GM23338 (cell line): ENCODE measurements around the gene MYO18B. TPM values are rescaled to one million over a fixed set of nuclear protein-coding genes. Genes with fewer than 3 reads are reported as not detected.

ENCODE experiments used
- ATAC-seq: fragments of 200-7000 bp; cut with Tn5 transposase; 3 replicates; pipeline ENCODE4 v1.9.1; 2020
- DNase-seq: peaks from one replicate; pipeline ENCODE4 v3.0.0-alpha.2; 2015; ENCODE audit warnings: low spot score
- H2AFZ ChIP-seq: fragments of 200-600 bp; sonication (generic); 2 replicates; pipeline ENCODE4 v1.8.0; 2016; ENCODE audit warnings: antibody characterized with exemption, mild to moderate bottlenecking, moderate library complexity
- H3F3A ChIP-seq: fragments of 200-600 bp; sonication (generic); replicated peaks from 2 replicates; pipeline ENCODE4 v1.8.0; 2017; ENCODE audit warnings: antibody characterized with exemption, mixed run types, low read depth
- H3K27ac ChIP-seq: fragments of 200-600 bp; sonication (generic); 2 replicates; pipeline ENCODE4 v1.6.1; 2016; ENCODE audit warnings: low read depth
- H3K27me3 ChIP-seq: fragments of 200-600 bp; sonication (generic); 2 replicates; pipeline ENCODE4 v1.8.0; 2016; ENCODE audit warnings: mild to moderate bottlenecking, mixed run types, moderate library complexity; ENCODE audit not compliant: insufficient read depth
- H3K36me3 ChIP-seq: fragments of 200-600 bp; sonication (generic); 2 replicates; pipeline ENCODE4 v1.8.0; 2016; ENCODE audit warnings: mild to moderate bottlenecking; ENCODE audit not compliant: insufficient read depth
- H3K4me1 ChIP-seq: fragments of 200-600 bp; sonication (generic); 2 replicates; pipeline ENCODE4 v1.8.0; 2016; ENCODE audit warnings: mild to moderate bottlenecking, moderate library complexity; ENCODE audit not compliant: insufficient read depth
- H3K4me2 ChIP-seq: fragments of 200-600 bp; sonication (generic); 2 replicates; pipeline ENCODE4 v1.7.1; 2017; ENCODE audit warnings: mixed run types
- H3K4me3 ChIP-seq: fragments of 200-600 bp; sonication (generic); 2 replicates; pipeline ENCODE4 v1.6.1; 2016; ENCODE audit warnings: mixed run types
- H3K79me2 ChIP-seq: fragments of 200-600 bp; sonication (generic); replicated peaks from 2 replicates; pipeline ENCODE4 v1.8.0; 2017; ENCODE audit warnings: mild to moderate bottlenecking; ENCODE audit not compliant: insufficient read depth
- H3K9me2 ChIP-seq: fragments of 200-600 bp; sonication (generic); 2 replicates; pipeline ENCODE4 v1.8.0; 2017; ENCODE audit not compliant: insufficient read depth
- H4K20me1 ChIP-seq: fragments of 200-600 bp; sonication (generic); replicated peaks from 2 replicates; pipeline ENCODE4 v1.8.0; 2017; ENCODE audit warnings: mild to moderate bottlenecking; ENCODE audit not compliant: insufficient read depth
- H3K27ac Mint-ChIP-seq: 2 replicates; pipeline ENCODE4 v1.8.0; 2020; ENCODE audit warnings: inconsistent platforms, mild to moderate bottlenecking, moderate library complexity, mixed read lengths
- H3K27me3 Mint-ChIP-seq: 3 replicates; pipeline ENCODE4 v1.8.0; 2022; ENCODE audit warnings: low read depth, mild to moderate bottlenecking, moderate library complexity, mixed read lengths, inconsistent platforms; ENCODE audit not compliant: insufficient read depth, poor library complexity
- H3K36me3 Mint-ChIP-seq: 3 replicates; pipeline ENCODE4 v1.8.0; 2021; ENCODE audit warnings: low read depth, mild to moderate bottlenecking, inconsistent platforms, moderate library complexity, mixed read lengths
- H3K4me1 Mint-ChIP-seq: 3 replicates; pipeline ENCODE4 v1.8.0; 2020; ENCODE audit warnings: mild to moderate bottlenecking, inconsistent platforms, mixed read lengths
- H3K4me3 Mint-ChIP-seq: 3 replicates; pipeline ENCODE4 v1.8.0; 2021; ENCODE audit warnings: moderate library complexity, mild to moderate bottlenecking, inconsistent platforms, mixed read lengths
- H3K9me3 Mint-ChIP-seq: 3 replicates; pipeline ENCODE4 v1.8.0; 2020; ENCODE audit warnings: moderate library complexity, mild to moderate bottlenecking, inconsistent platforms, mixed read lengths
- CREB1 ChIP-seq: fragments of 250-450 bp; sonication (Bioruptor Pico); IDR thresholded peaks from 2 replicates; pipeline ENCODE4 v1.5.0; 2020; ENCODE audit warnings: low read depth, mild to moderate bottlenecking, moderate library complexity
- CTCF ChIP-seq, 2 experiments: fragments of 200-600 bp in 1 of 2; sonication (generic) in 1 of 2; conservative IDR thresholded peaks; 2 replicates each; pipeline versions ENCODE4 v1.5.1 to v1.6.1; 2016 to 2017; ENCODE audit warnings: antibody characterized with exemption in 2 of 2, low read depth in 2 of 2, mild to moderate bottlenecking in 2 of 2, moderate library complexity in 1 of 2
- ETS1 ChIP-seq: IDR thresholded peaks from 2 replicates; pipeline ENCODE4 v1.6.1; 2016; ENCODE audit warnings: antibody characterized with exemption
- EZH2 ChIP-seq: fragments of 200-600 bp; sonication (generic); IDR thresholded peaks from one replicate; pipeline ENCODE4 v1.8.0; 2017; ENCODE audit warnings: antibody characterized with exemption, mild to moderate bottlenecking, low read depth; ENCODE audit not compliant: unreplicated experiment
- JUNB ChIP-seq: IDR thresholded peaks from one replicate; pipeline ENCODE4 v1.6.1; 2016; ENCODE audit warnings: antibody characterized with exemption; ENCODE audit not compliant: unreplicated experiment
- ZNF114 ChIP-seq: fragments of 250-450 bp; sonication (Bioruptor Pico); IDR thresholded peaks from 2 replicates; pipeline ENCODE4 v1.5.0; 2020; ENCODE audit warnings: mild to moderate bottlenecking, moderate library complexity
- ZNF331 ChIP-seq: fragments of 250-450 bp; sonication (Bioruptor Pico); IDR thresholded peaks from 2 replicates; pipeline ENCODE4 v1.5.0; 2020; ENCODE audit warnings: low read depth, mild to moderate bottlenecking, moderate library complexity
- polyA plus RNA-seq: library from polyadenylated mRNA; unstranded; fragments of >200 nt; fragmentation: Nextera tagmentation; extraction: Ambion mirVana; gene quantifications from 2 replicates; pipeline ENCODE4 v1.2.1, GENCODE V29; 2016
- total RNA-seq: library from RNA; depleted of rRNA; stranded (reverse); fragments of >200 nt; shearing (Covaris generic); gene quantifications from 2 replicates; pipeline ENCODE4 v1.2.3, GENCODE V29; 2014

The MYO18B gene
- total and polyA plus RNA-seq, 2 experiments from 2014 or later = 0.36 to 0.45 TPM

GRCh38 chr22:25748704-25749103 lies 6.7 kb downstream of the MYO18B start:
- H3K27me3 ChIP-seq = no peaks in the 10 kb centered on the region
- H3K27me3 Mint-ChIP-seq = peaks cover 13% of the 10 kb centered on the region
- H3K27ac ChIP-seq = no peak overlapping the region
- no peaks in the 10 kb centered on the region for H3F3A ChIP-seq
- H3K4me2 ChIP-seq = no peak overlapping the region
- no peaks in the 10 kb centered on the region for H3K36me3 Mint-ChIP-seq
- H4K20me1 ChIP-seq = no peaks in the 10 kb centered on the region; the same call in 1 of the 2 replicates
- TF ChIP-seq CTCF (conservative IDR thresholded peaks at IDR 0.05; ENCODE audit: low read depth in 2 of 2) = no peak
- no peak for TF ChIP-seq EZH2
- no peaks in the 10 kb centered on the region for H3K79me2 ChIP-seq
- H3K4me3 Mint-ChIP-seq = no peak overlapping the region
- DNase-seq (no peak), ATAC-seq (no peak)
- no peaks in the 10 kb centered on the region for H3K9me2 ChIP-seq
- H2AFZ ChIP-seq = no peak overlapping the region
- no peak overlapping the region for H3K4me3 ChIP-seq
- no peaks in the 10 kb centered on the region for H3K4me1 Mint-ChIP-seq
- H3K9me3 Mint-ChIP-seq = no peaks in the 10 kb centered on the region; the same call in 2 of the 3 replicates
- H3K4me1 ChIP-seq = no peaks in the 10 kb centered on the region
- no peaks in the 10 kb centered on the region for H3K36me3 ChIP-seq
- no peak overlapping the region for H3K27ac Mint-ChIP-seq

GRCh38 chr22:25749420-25750169 lies 7.6 kb downstream of the MYO18B start:
- Histone ChIP-seq H3K4me3 (no peak overlapping the region), H3K4me2 (no peak overlapping the region), H3K27ac (no peak overlapping the region), H3K79me2 (no peaks in the 10 kb centered on the region), H4K20me1 (no peaks in the 10 kb centered on the region; the same call in 1 of the 2 replicates), H3K36me3 (no peaks in the 10 kb centered on the region), H3K4me1 (no peaks in the 10 kb centered on the region), H3K27me3 (no peaks in the 10 kb centered on the region), H2AFZ (no peak overlapping the region), H3F3A (no peaks in the 10 kb centered on the region), H3K9me2 (no peaks in the 10 kb centered on the region)
- H3K27me3 Mint-ChIP-seq = peaks cover 13% of the 10 kb centered on the region
- no peak overlapping the region for H3K4me3 Mint-ChIP-seq
- no peak for TF ChIP-seq ZNF114
- TF ChIP-seq ETS1 = no peak
- no peak for TF ChIP-seq JUNB
- no peak overlapping the region for H3K27ac Mint-ChIP-seq
- H3K9me3 Mint-ChIP-seq = no peaks in the 10 kb centered on the region; the same call in 2 of the 3 replicates
- no peaks in the 10 kb centered on the region for H3K4me1 Mint-ChIP-seq
- no peak for ATAC-seq
- no peaks in the 10 kb centered on the region for H3K36me3 Mint-ChIP-seq
- DNase-seq = no peak

GRCh38 chr22:25750569-25751173 lies 8.7 kb downstream of the MYO18B start:
- Mint-ChIP-seq H3K36me3 (no peaks in the 10 kb centered on the region), H3K27ac (no peak overlapping the region), H3K4me1 (no peaks in the 10 kb centered on the region), H3K27me3 (peaks cover 10% of the 10 kb centered on the region), H3K9me3 (no peaks in the 10 kb centered on the region; the same call in 2 of the 3 replicates), H3K4me3 (no peak overlapping the region)
- Histone ChIP-seq H3K27me3 (no peaks in the 10 kb centered on the region), H2AFZ (peak overlapping the region; percentile 18; the same call in 1 of the 2 replicates), H3K27ac (no peak overlapping the region), H3K9me2 (no peaks in the 10 kb centered on the region), H3K4me2 (no peak overlapping the region), H4K20me1 (no peaks in the 10 kb centered on the region; the same call in 1 of the 2 replicates), H3F3A (no peaks in the 10 kb centered on the region), H3K4me1 (no peaks in the 10 kb centered on the region), H3K79me2 (no peaks in the 10 kb centered on the region), H3K4me3 (no peak overlapping the region), H3K36me3 (no peaks in the 10 kb centered on the region; the same call in 1 of the 2 replicates)
- ATAC-seq = no peak
- DNase-seq = no peak
- no peak for TF ChIP-seq CREB1 (CRISPR knock-in tag)
- no peak for TF ChIP-seq ZNF331 (CRISPR knock-in tag)
- TF ChIP-seq ETS1 = no peak
- TF ChIP-seq ZNF114 = no peak
